GM13976 (cell line): ENCODE data around the gene FCN2.

ENCODE experiments used
- DNase-seq: peaks from one replicate; pipeline ENCODE4 v3.0.0; 2012; ENCODE audit warnings: low spot score
- in situ Hi-C: fragments of 300-500 bp; cut with MboI; formaldehyde crosslinking; loops from one replicate; pipeline ENCODE4 v1.12.0; 2022; ENCODE audit warnings: low sequenced_read_pairs, mixed read lengths, inconsistent platforms; ENCODE audit not compliant: unreplicated experiment
- TF ChIP-seq, protein P1 (sequence below): IDR thresholded peaks from 2 replicates; pipeline ENCODE4 v1.5.1; 2012; ENCODE audit warnings: borderline replicate concordance, mild to moderate bottlenecking; ENCODE audit not compliant: insufficient read depth; ENCODE audit errors: extremely low read depth, missing control alignments, control extremely low read depth

FCN2 gene

DNA sequence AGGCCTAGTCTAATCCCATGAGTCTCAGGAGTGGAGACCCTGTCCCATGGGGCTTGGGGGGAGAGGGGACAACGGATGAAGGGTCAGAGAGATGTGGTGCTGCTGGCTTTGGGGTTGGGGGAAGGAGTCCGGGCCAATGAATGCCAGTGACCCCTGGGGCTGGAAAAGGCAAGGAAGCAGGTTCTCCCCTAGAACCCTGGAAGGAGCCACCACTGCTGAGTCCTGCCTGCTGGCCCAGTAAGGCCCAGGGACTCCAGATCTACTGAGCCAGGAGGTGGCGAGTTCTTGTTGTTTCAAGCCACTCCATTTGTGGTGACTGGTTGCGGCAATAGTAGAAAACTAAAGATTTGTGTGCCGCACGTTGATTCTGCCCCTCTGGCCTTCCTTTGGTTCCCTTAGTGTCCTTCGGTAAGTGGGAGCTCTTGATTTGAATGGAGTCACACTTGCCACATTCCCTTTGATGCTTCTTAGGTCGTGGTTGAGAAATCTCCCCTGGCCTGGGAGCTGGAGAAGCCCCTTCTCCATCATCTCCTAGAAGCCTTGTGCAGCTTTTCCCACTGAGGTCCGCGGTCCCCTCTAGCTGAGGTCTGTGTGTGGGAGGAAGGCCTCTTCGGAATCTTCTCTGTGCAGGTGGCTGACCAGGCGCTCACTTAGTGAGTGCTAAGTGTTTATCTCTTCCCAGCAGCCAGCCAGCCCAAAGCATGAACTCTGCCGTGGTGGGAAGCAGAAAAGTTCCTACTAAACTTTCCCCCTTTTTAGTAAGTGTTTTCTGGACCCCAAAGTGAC is 28.1 kb downstream of the FCN2 start:
- no peak for DNase-seq
- in situ Hi-C loops, result no loop called here
- TF ChIP-seq, protein P1, sequence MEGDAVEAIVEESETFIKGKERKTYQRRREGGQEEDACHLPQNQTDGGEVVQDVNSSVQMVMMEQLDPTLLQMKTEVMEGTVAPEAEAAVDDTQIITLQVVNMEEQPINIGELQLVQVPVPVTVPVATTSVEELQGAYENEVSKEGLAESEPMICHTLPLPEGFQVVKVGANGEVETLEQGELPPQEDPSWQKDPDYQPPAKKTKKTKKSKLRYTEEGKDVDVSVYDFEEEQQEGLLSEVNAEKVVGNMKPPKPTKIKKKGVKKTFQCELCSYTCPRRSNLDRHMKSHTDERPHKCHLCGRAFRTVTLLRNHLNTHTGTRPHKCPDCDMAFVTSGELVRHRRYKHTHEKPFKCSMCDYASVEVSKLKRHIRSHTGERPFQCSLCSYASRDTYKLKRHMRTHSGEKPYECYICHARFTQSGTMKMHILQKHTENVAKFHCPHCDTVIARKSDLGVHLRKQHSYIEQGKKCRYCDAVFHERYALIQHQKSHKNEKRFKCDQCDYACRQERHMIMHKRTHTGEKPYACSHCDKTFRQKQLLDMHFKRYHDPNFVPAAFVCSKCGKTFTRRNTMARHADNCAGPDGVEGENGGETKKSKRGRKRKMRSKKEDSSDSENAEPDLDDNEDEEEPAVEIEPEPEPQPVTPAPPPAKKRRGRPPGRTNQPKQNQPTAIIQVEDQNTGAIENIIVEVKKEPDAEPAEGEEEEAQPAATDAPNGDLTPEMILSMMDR, result no peak

GRCh38 chr9:134909511-134910481 is 29.2 kb downstream of the FCN2 start:
- in situ Hi-C loops, result no loop called here
- TF ChIP-seq, protein P1, result no peak
- no peak for DNase-seq

- TF ChIP-seq, protein P1, result no peak
- no peak for DNase-seq
- in situ Hi-C loops, result no loop called here
Observed at GRCh38 chr9:134912126-134912840, 31.7 kb downstream of the FCN2 start.

DNA sequence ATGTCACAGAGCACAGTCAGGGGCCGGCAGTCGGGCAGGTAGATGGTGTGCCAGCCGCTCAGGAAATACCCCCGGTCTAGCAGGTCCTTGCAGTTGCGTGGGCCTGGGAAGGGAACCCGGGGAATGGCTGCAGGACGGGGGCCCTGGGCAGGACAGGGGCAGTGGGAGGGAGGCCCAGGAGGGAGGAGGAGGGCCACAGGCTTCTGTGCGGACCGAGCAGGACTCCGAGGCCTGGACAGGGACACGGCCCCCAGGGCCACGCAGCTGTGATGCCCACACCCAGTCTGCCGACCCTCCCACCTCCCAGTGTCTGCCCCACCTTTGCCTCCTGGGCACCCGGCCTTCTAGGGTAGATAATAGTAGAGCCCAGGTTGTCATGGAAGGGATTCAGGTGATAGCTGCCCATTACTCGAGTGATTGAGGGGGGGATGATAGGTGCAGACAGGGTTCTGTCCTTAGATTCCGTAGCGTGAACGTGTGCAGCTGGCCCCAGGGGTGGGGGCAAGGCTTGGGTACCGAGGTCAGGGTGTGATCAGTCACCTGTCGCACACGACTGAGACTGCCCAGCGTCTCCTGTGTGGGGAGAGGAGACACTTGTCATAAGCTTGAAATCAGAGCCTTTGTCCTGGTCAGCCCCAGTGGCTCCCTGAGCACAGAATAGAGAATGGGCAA is 32.6 kb downstream of the FCN2 start:
- in situ Hi-C loops, result no loop called here
- TF ChIP-seq, protein P1, result no peak
- DNase-seq, result no peak

DNA sequence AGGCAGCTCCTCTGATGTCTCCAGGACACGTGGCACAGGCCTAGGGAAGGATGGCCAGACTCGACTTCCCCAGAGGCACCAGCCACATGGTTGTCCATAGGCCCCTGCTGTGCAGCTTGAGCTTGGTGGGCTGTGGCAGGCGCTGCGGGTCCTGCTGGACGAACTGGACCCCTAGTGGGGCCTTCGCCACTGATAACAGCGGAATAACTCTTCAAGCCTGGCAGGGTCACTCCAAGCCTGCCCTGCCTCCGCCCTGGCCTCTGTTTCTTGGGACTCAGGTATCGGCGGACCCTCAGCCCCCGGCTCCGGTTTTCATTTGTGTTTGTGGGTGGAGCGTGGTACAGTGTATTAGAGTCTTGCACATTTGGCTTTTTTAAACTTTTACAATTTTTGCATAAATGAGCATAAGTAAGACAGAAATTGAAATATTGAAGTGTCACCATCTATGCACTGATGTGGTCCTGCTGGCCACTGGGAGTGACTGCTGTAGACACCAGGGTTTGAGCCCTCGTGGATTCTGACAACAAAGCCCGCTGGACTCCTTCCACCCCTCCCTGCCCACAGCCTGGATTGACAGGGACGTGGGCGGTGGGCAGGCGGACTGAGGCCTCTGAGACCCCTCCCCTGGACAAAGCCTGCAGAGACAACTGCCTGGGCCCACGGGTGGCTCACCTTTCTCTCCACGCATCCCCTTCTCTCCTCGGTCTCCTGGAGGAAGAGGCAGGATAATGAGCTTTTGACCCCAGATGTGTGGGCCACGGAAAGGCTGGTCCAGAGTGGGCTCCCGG is 33.3 kb downstream of the FCN2 start:
- no peak for DNase-seq
- TF ChIP-seq, protein P1, result no peak
- in situ Hi-C loops, result no loop called here

- in situ Hi-C loops, result no loop called here
- TF ChIP-seq, protein P1, result no peak
- no peak for DNase-seq
Observed at GRCh38 chr9:134914501-134914834, 33.9 kb downstream of the FCN2 start.
